ENCODE results near the gene PLEKHM2.

Gene PLEKHM2

DNA sequence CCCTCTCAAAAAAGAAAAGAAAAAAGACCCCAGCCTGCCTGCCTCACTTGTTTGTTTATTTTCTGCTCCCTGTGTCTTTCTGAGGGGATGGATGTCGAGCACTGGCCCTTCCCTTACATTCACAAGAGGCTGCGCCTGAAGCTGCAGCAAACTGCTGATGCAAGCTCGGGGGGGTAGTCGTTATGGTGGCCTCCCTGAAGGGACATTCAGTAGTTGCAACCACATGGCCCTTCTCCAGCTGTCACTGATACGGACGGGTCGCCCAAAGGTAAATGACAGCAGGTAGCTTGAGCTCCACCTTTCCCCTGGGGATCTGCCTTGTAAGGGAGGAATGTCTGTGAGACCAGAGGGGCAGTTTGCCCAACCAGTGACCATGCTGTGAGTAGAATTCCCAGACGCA, 17.7 kb downstream of the PLEKHM2 start:
- no peak for DNase-seq (ENCODE audit: low read depth)

DNA sequence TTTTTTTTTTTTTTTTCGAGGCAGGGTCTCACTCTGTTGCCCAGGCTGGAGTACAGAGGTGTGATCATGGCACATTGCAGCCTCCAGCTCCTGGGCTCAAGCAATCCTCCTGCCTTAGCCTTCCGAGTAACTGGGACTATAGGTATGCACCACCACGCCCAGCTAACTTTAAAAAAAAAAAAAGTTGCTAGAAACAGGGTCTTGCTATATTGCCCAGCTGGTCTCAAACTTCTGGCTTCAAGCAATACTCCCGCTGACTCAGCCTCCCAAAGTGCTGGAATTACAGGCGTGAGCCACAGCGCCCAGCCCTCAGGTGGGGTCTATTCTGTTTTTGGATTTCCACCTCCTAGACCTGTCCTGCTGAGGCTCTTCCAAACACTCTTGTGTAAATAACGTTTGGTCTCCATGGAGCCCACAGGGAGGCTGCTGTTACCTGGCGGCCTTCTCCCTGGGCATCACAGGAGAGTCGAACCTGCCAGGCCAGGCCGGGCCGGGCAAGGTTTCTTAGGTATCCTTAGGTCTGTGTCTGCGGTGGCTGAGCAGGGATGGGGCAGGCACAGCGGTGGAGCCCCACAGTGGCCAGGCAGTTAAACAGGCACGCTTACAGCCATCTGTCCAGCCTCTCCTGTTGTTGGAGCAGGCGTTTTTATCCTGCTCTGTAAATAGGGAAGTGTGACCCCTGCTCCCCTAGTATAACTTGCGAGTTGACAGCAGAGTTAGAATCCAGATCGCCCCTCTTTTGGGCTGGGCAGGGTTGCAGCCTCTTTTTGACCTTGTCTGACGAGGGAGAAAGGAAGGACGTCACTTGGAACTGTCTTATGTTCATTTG, 18.8 kb downstream of the PLEKHM2 start:
- no peak for DNase-seq (ENCODE audit: low read depth)

DNA sequence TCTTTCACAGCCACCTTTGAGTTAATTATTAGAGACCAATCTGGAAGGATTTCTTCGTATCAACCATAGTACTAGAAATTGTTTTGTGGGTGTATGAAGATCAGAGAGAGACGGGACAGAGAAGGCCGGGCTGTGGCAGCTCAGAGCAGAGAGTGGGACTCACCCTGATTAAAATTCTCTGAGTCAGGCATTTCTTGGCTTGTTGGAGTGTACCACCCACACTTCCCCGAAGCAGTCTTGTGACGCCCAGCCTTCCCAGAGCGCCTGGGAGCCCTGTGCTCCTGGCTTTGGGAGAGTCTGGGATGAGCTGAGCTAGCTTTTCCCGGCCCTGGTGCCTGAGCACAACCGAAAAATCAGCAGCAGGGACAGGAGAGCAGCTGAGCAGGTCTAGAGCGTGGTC, 19.4 kb downstream of the PLEKHM2 start:
- DNase-seq (ENCODE audit: low read depth): no peak

DNA sequence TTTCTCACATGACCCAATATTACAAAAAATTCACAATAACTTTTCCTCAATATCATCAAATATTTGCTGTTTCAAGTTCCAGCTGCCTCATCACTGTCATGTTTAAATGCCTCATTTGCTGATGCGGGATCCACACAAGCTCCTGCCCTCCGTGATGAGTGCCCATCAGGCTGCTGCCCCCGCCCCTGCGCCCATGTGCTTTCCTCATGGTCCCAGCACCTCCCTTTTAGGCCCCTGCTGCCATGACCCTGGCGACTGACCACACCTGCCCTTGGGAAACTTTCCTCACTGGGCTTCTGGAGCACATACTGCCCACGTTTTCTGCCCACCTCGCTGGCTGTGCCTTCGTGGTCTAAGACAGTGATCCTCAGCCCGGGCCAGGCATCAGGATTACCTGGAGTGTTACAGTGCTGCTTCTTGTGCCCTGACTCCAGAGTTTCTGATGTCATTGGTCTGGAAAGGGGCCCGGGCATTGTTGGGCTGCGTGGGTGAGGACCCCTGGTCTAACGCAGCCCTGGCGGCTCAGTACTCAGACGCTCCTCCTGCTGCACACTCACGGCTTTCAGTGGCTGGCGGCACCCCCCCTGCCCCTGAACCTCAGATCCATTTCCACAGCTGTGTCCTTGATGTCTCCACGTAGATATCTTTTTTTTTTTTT, 20.5 kb downstream of the PLEKHM2 start:
- DNase-seq (ENCODE audit: low read depth): no peak

DNA sequence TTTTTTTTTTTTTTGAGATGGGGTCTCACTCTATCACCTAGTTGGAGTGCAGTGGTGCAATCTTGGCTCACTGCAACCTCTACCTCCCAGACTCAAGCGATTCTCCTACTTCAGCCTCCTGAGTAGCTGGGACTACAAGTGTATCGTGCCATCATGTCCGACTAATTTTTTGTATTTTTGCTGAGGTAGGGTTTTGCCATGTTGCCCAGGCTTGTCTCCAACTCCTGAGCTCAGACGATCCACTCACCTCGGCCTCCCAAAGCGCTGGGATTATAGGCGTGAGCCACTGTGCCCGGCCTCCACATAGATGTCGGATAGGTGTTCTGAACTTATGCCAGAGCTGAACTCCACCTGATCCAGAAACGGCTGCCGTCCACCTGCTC, 21.1 kb downstream of the PLEKHM2 start:
- no peak for DNase-seq (ENCODE audit: low read depth)

DNA sequence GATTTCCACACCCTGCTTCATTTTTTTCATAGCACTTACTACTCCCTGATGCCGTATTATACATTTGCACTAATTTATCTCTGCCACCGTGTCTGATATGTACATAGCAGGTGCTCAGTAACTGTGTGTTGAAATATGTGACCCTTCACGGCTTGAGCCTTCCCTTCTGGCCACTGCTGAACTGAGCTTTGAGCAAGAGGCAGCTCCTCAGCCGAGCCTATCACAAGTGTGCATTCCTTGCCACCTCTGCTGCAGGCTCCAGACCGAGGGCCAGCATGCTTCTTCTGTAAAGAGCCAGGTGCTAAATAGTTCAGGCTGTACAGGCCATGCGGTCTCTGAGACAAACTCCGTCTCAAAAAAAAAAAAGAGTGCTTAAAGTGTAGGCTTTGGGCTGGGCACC, 22.6 kb downstream of the PLEKHM2 start:
- no peak for DNase-seq (ENCODE audit: low read depth)

DNA sequence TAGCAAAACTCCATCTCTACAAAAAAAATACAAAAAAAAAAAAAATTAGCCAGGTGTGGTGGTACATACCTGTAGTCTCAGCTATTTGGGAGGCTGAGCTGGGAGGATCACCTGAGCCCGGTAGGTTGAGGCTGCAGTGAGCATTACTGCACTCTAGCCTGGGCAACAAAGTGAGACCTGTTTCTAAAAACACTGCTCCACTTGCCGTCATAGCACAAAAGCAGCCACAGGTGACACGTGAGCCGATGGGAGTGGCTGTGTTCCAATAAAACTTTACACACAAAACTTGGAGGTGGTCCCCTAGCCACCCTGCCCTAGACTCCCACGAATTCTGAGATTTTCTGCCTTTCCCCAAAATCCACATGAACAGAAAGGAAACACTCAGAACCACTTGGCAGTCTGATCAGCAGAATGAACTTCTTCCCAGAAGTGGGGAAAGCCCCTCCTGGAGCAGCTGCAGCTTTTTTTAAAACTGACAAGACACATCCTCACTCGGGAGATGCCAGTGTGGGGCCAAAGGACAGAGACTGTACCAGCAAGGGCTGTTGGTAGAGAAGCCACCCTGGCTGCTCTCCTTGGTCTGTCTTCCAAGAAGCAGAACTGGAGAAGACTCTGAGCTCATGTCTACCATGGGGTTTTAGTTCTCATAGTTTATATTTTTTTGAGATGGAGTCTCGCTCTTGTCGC, 23.3 kb downstream of the PLEKHM2 start:
- DNase-seq (ENCODE audit: low read depth): no peak

DNA sequence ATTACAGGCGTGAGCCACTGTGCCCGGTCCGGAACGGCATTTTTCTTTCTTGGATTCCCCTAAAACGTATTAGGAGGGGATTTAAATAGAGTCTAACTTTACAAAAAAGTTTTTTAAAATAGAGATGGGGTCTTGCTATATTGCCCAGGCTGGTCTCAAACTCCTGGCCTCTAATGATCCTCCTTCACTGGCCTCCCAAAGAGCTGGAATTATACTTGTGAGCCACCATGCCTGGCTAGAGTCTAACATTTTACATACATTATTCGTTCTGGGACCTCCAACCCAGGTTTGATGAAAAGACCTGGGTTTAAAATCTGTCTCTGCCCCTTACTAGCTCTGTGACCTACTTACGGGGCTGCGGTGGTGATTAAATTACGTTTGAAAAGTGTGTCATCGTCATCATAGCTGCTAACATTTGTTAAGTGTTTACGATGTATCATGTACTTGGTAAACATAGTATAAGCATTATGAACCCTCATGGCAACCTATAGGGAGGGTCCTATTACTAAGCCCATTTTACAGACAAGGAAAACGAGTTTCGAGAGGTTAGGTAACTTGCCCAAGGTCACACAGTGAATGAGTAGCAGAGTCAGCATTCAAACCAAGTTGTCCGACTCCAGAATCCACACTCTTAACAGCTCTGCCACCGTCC, 24.5 kb downstream of the PLEKHM2 start:
- DNase-seq (ENCODE audit: low read depth): no peak

DNA sequence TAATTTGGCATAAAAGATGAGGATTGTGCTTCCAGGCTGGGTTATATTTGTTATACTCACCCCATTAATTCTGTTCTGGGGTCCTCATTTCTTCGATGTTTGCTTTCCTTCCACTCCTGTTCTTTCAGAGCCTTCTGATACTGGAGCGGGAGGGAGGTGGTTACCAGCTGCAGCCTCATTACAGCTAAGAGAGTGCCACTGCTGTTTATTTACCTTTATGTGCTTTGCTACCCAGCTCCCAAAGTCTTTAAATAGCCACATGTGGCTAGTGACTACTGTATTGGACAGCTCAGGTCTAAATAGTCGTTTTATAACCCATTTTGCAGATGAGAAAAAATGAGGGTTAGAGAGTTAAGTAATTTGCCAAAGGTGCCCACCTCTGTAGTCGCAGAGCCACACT, 25.1 kb downstream of the PLEKHM2 start:
- DNase-seq (ENCODE audit: low read depth): no peak

DNA sequence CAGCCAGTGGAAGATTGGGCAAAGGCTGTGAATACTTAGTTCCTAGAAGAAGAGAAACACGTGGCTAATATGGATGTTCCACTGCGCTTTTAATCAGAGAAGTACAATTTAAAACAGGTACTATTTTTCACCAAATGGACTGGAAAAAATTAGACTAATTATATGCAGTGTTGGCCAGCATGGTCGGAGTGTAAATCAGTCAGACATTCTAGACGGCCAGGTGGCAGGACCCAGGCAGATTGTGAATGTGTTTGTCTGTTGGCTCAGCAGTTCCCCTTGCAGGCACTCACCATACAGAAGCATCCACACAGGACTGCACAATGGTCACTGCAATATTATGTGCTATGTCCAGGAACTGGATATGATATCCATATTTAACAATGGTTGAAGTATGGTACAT, 28.0 kb downstream of the PLEKHM2 start:
- no peak for DNase-seq (ENCODE audit: low read depth)

DNA sequence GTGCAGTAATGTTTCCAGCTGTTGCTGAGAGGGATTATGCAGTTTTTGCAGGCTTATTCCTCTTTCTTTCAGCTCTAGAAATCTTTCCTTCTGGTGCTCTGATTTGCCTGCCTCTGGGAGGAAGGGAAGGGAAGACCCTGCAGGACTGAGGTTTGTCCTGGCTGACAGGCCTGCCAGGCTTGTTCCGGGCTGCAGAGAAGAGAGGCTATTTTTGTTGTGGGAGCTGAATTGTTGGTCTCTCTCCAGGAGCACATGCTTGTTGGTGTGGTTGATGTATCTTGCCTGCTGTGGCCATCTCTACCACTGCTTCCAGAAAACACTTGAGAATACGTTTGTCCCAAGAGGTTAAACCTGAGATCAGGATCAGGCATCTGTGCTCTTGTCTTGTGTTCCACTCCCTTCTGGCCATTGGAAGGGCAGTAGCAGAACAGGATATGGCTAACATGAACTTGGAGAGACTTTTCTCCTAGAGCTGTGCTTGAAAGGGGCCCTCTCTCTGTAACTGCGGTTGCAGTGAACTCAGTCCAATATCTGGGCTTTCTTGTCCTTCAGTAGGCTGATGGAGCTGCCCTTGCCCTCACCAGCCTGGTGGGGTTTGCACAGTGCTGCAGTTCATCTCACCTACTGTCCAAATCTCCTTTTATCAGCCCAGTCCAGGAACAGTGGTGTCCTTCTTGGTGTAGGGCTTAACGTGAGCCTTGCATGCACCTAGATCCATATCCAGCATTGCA, 30.5 kb downstream of the PLEKHM2 start:
- DNase-seq (ENCODE audit: low read depth): no peak

DNA sequence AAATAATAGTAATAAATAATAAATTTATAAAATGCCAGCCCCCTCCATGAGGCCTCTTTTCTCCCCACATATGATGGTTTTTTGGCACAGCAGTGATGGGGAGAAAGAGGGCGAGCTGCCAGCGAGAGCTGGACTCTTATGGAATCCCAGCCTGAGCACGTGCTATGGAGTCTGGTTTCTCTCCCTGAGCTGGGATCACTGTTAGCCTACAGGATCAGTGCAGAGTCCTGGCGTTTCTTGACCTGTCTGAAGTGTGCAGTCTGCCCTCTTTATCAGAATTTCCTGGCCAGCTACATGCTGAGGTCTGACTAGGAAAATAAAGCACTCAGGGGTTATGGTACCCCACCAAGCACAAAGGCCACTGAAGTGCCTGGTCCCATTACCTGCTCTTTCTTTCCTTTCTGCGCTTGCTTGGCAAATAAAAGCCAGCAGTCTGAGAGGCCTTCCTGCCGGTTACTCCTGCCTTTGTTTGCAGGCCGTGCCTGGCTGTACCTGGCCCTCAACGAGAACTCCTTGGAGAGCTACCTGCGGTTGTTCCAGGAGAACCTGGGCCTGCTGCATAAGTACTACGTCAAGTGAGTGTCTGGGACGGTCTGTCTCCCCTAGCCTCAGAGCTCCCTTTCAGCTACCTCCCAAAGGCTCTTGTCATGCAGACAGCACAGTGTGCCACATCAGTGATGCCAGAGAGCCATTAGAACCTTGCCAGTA, 33.5 kb downstream of the PLEKHM2 start:
- no peak for DNase-seq (ENCODE audit: low read depth)

DNA sequence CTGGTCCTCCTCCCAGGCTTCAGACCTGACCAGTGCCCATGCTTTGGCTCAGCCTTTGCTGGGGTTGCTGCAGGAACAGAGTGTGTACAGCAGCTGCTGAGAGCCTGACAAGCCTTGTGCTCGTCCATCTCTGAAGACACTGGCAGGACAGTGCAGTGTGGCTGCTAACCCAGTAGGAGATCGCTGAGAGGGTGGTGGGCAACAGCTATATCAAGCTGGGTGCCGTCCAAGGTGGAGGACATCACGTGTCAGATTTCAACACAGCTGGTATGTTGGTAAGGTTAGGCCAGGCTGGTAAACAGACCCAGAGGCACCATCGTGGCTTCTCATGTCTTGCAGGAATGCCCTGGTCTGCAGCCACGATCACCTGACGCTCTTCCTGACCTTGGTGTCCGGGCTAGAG, 34.1 kb downstream of the PLEKHM2 start:
- no peak for DNase-seq (ENCODE audit: low read depth)

DNA sequence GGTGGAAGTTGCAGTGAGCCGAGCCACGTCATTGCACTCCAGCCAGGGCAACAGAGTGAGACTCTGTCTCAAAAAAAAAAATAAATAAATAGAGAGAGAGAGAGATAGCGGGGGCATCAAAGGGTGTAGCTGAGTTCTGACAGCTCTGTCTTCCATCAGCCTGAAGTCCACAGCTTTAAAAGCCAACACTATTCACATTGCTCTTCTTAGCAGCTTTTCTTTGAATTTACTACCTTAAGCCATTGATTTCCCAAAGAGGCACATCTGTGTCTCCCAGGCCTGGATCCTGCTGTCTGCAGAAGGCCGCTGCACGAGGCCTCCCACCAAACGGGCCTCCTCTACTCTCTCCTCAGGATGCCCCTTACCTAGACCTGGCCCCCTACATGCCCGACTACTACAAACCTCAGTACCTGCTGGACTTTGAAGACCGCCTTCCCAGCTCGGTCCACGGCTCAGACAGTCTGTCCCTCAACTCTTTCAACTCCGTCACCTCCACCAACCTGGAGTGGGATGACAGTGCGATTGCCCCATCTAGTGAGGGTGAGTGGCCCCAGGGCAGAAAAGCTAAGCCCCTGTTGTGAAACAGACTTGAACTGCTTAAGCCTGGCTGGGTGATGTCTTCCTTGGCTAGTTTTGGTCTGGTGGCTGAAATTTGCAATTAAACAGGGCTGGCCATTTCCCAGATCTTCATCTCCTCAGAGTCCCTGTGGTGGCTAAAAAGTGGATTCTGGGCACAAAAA, 35.4 kb downstream of the PLEKHM2 start:
- no peak for DNase-seq (ENCODE audit: low read depth)

DNA sequence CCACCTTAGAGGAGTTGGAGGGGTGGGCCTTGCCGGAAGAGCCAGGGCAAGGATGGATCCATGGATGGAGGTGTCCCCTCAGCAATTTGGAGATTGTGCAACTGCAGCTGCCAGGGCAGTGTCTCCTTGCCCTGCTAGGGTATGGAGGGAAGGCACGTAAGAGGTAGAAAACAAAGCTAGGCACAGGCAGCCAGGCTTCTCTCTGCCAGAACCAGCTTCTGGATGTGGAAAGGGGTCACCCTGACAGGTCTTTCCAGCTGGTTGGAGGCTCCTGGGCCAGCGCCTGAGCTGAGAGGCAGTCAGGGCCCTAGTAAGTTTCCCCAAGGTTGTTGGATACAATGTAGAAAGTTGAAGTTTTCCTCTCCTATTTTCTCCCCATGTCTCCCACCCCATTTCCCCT, 36.7 kb downstream of the PLEKHM2 start:
- DNase-seq (ENCODE audit: low read depth): no peak

DNA sequence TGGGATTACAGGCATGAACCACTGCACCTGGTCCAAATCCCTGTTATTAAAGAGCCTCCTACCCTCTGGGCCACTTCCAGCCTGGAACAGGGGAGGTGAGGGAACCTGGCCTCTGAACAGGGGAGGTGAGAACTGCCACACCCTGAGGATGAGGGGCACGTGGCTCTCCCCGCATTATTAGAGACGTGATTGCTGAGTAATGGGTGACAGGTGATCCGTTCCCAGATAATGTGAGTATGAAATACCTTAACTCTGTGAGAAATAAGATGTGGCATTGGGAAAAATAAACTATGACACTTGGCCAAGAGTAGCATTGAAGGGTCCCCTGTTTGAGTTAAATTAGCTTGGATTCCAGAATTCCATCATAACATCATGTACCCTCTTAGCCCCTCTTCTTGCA, 38.3 kb downstream of the PLEKHM2 start:
- no peak for DNase-seq (ENCODE audit: low read depth)

DNA sequence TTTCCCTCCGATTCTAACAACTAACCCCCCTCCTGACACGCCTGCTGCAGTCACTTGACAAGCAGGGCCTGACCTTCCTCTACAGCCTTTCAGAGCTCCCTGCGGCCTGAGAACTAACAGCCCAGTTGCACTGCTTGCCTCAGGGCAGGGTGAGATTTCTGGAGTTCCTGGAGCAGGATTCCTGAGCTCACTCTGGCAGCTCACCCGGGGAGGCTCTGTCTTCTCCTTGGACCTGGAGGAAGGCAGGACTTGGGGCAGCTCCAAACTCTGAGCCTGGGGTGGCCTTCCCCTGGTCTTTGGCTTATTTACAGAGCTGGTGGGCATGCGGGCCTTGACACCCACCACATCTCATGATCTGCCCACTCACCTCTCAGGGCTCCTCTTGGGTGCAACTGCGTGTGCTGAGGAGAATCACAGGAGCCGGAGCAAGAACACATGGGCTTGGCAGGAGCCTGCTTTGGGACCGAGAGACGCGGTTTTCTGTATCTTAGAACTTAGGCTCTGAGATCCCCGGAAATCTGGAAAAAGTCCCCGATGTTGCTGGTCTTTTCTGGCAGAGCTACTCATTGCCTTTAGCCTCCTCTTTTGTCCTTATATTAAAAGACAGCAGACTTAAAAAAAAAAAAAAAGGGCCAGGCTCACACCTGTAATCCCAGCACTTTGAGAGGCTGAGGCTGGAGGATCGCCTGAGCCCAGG, 38.9 kb downstream of the PLEKHM2 start:
- DNase-seq (ENCODE audit: low read depth): no peak

DNA sequence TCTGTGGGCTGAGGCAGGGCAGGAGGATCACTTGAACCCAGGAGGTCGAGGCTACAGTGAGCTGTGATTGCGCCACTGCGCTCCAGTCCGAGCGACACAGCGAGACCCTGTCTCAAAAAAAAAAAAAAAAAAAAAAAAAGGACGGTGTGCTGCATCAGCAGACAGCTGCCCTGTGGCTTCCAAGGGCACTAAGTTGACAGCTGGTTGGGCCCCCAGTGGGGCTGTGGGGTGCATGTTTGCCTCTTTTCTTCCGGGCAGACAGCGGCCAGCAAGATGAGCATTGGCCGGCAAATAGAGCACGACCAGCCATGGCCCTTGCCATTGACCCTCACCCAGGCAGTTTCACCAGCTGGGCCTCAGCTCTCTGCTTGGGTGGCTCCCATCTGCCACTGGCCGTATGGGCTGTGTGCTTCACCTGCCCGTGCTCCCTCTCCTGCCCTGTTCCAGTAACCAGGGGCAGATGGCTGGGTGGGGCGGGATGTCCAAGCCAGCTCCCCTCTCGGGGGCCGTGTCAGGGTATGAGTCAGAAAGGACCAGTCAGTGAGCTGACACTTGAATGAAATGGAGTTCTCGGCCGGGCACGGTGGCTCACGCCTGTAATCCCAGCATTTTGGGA, 39.6 kb downstream of the PLEKHM2 start:
- no peak for DNase-seq (ENCODE audit: low read depth)

Measured in T follicular helper cell (primary cell).